AG04449 (cell line): ENCODE data around the gene GARIN5B.
"Not testable (repeated sequence)": the region's sequence is repeated elsewhere in the genome, so short reads cannot be mapped to it uniquely, and the experiment has no call there.

Experiments used
- CTCF ChIA-PET: fragments of 350-600 bp; formaldehyde crosslinking; extraction: SDS; loops from one replicate; lab custom pipeline; 2021; ENCODE audit warnings: antibody characterized with exemption; lab: Yijun Ruan, JAX
- POLR2A ChIA-PET: fragments of 400-600, 350-600 bp; formaldehyde crosslinking; extraction: SDS; loops from one replicate; lab custom pipeline; 2020; ENCODE audit warnings: antibody characterized with exemption, inconsistent platforms; lab: Yijun Ruan, JAX
- DNase-seq: peaks from one replicate; pipeline ENCODE4 v3.0.0-alpha.2; 2010; ENCODE audit warnings: low read depth, low spot score
- H3K4me3 ChIP-seq: 2 replicates; pipeline ENCODE4 v1.5.1; 2011; ENCODE audit warnings: low read depth, mild to moderate bottlenecking, control low read depth, low read length
- CTCF ChIP-seq: IDR thresholded peaks from one replicate; pipeline ENCODE4 v1.5.1; 2011; ENCODE audit warnings: mild to moderate bottlenecking, moderate library complexity, low read length, control low read depth, inconsistent platforms; ENCODE audit not compliant: insufficient read depth; ENCODE audit errors: missing control alignments

Gene GARIN5B

GRCh38 chr19:55406826-55407549 is 43.9 kb upstream of the GARIN5B start:
- DNase-seq = no peak
- POLR2A ChIA-PET = interaction anchor here (0.6 to 3.4 kb wide), 33 partner anchors 8 to 321 kb away, joined by 3 to 86 read pairs (median 6); partner anchors contain the start of genes HSPBP1, IL11, ISOC2 and KMT5C
- CTCF ChIA-PET = interaction anchor here (1.0 to 2.7 kb wide), 4 partner anchors 11 to 266 kb away, joined by 3 to 8 read pairs (median 6); no protein-coding TSS in a partner anchor
- no peak for TF ChIP-seq CTCF
- H3K4me3 ChIP-seq = peak overlapping the region; percentile 84

DNA sequence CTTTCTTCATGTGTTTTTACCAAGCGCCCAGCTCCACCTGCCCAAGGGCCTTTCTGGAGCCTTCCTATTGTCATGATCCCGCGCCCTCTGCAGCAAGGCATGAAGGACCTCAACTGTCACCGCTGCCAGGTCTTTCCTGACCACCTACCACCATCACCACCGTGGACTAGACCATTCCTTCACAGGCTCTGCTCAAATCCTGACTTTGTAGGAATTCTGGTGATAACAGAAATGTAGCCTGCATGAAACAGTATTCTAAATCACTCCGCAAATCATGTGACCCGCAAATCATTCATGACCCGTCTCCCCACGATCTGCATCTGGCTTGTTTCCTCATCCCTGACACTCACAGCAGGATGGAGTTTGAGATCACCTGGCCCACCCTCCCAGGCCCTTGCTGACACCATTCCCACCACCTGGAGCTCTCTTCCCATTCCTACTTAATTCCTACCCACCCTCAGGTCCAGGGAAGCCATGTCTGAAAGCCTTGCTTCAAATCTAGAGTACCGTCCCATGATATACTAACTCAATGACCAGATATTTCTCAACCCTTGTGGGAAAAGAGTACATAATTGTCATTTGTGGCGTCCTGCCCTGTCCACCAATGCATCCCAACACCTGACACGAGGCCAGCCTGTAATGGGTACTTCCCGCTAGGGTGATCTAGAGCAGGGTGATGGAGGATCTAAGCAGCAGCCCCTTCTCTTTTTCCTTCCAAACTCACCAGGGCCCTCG is 43.2 kb upstream of the GARIN5B start:
- TF ChIP-seq CTCF = no peak
- CTCF ChIA-PET = interaction anchor here (0.8 to 2.7 kb wide), 6 partner anchors 12 to 265 kb away, joined by 3 to 8 read pairs (median 4); no protein-coding TSS in a partner anchor
- DNase-seq = no peak
- POLR2A ChIA-PET = interaction anchor here (0.6 to 3.4 kb wide), 12 partner anchors 7 to 288 kb away, joined by 3 to 86 read pairs (median 5); partner anchors contain the start of genes PPP1R12C, RPL28, SYT5 and TMEM238
- peak overlapping the region; percentile 84 for H3K4me3 ChIP-seq

- CTCF ChIA-PET = interaction anchor here (0.8 to 2.7 kb wide), 7 partner anchors 12 to 265 kb away, joined by 3 to 8 read pairs (median 4); no protein-coding TSS in a partner anchor
- peak overlapping the region; percentile 84 for H3K4me3 ChIP-seq
- no peak for DNase-seq
- POLR2A ChIA-PET = interaction anchor here (0.6 to 3.4 kb wide), 6 partner anchors 15 to 157 kb away, joined by 3 to 86 read pairs (median 4); partner anchors contain the start of gene RPL28
- TF ChIP-seq CTCF = no peak
Measured at GRCh38 chr19:55405638-55406037, 42.6 kb upstream of the GARIN5B start.

DNA sequence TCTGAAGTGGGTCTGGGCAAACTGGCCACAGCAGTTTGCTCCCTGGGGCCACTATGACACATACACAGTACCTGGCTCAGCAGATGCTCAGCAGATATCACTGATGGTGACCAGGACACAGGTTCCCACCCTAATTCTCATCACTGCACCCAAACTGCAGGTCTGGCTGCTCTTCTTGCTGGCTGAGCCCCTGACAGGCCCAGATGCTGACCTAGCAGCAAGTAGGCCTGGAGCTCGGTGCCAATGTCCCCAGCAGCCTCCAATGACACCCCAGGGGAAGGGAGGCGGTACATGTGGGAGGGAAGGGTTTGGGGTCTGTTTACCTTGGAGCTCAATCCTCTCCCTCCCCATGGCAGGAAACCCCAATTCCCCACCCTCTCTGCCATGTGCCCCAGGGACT is 39.4 kb upstream of the GARIN5B start:
- POLR2A ChIA-PET = interaction anchor here (1.2 to 1.4 kb wide), 2 partner anchors 9 to 14 kb away, joined by 3 to 6 read pairs; no protein-coding TSS in a partner anchor
- no peak for DNase-seq
- CTCF ChIA-PET = interaction anchor here (0.8 to 1.8 kb wide), 4 partner anchors 9 to 100 kb away, joined by 3 to 9 read pairs (median 4); no protein-coding TSS in a partner anchor
- no peak for TF ChIP-seq CTCF
- H3K4me3 ChIP-seq = no peak overlapping the region

GRCh38 chr19:55401390-55401789 is 38.3 kb upstream of the GARIN5B start:
- POLR2A ChIA-PET = interaction anchor here (1.2 kb wide), 1 partner anchor 13 kb away, joined by 3 read pairs; no protein-coding TSS in a partner anchor
- H3K4me3 ChIP-seq, DNase-seq, CTCF ChIA-PET: not testable (repeated sequence)

DNA sequence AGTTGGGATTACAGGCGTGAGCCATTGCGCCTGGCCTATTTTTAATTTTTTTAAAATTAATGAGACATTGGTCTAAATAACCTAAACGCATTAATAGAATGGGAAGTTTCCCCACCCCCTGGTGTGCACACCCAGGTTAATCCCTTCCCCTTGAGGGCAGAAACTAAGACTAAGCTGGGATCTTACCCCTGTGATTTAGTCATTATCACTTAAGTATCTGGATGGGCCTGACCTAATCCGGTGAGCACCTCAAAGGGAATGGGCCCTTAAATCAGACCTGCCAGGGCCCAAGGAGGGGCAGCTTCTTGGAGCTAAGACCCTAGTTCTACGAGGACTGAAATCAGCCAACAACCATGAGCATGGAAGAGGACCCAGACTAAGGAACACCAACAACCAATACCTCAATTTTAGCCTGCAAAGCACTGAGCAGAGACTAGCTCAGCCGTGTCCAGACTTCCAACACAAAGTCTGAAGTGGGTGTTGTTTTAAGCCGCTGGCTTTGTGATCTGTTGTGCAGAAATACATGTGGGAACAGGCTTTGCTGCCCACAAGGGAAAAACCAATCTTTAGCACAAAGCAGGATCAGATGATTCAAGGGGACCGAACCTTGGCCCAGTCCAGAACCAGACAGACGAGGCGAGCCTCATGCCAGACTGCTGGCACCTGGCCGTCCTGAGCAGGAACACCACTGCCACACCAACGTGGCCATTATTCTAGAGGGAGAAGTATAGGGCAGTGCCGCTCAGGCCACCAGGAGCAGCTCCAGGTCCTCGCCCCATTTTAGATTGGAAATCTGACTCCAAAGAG is 37.4 kb upstream of the GARIN5B start:
- ChIA-PET CTCF (interaction anchor here (1.0 to 1.2 kb wide), 5 partner anchors 10 to 240 kb away, joined by 3 to 4 read pairs (median 3); partner anchors contain the start of gene TMEM238), POLR2A (no interaction called here)
- no peak overlapping the region for H3K4me3 ChIP-seq
- DNase-seq = no peak
- no peak for TF ChIP-seq CTCF
